Fibroblast of lung (primary cell): ENCODE results near the gene C1orf50.
"Not testable (repeated sequence)": the region's sequence is repeated elsewhere in the genome, so short reads cannot be mapped to it uniquely, and the experiment has no call there.

Experiments used
- EZH2 ChIP-seq: IDR thresholded peaks from 2 replicates; pipeline ENCODE4 v1.5.1; 2012; ENCODE audit warnings: low read length, control low read depth, mild to moderate bottlenecking; ENCODE audit errors: missing control alignments
- TF ChIP-seq, protein P1 (sequence below), 2 donors: IDR thresholded peaks in 1 of 2; conservative IDR thresholded peaks in 1 of 2; 1 replicate in 1 of 2; 2 replicates in 1 of 2; pipeline ENCODE4 v1.5.1; 2011 to 2012; ENCODE audit warnings: low read length in 2 of 2, control low read depth in 1 of 2, inconsistent platforms in 1 of 2, low read depth in 1 of 2, mild to moderate bottlenecking in 1 of 2

DNA sequence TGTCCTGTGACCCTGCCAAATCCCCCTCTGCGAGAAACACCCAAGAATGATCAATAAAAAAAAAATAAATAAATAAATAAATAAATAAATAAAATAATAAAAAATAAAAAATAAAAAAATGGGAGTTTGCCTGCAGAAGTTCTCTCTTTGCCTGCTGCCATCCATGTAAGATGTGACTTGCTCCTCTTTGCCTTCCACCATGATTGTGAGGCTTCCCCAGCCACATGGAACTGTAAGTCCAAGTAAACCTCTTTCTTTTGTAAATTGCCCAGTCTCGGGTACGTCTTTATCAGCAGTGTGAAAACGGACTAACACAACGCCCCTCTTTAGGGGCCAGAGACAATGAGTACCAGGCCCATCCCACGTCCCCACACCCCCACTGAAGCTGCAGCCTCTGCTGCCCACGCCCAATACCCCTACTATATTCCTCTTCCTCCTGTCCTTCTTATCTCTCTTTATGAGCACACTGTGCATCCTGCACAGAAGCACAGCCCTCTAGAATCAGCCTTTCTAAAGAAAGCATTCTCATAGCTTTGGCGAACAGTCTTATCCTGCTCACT is 15.5 kb upstream of the C1orf50 start:
- TF ChIP-seq, protein P1, sequence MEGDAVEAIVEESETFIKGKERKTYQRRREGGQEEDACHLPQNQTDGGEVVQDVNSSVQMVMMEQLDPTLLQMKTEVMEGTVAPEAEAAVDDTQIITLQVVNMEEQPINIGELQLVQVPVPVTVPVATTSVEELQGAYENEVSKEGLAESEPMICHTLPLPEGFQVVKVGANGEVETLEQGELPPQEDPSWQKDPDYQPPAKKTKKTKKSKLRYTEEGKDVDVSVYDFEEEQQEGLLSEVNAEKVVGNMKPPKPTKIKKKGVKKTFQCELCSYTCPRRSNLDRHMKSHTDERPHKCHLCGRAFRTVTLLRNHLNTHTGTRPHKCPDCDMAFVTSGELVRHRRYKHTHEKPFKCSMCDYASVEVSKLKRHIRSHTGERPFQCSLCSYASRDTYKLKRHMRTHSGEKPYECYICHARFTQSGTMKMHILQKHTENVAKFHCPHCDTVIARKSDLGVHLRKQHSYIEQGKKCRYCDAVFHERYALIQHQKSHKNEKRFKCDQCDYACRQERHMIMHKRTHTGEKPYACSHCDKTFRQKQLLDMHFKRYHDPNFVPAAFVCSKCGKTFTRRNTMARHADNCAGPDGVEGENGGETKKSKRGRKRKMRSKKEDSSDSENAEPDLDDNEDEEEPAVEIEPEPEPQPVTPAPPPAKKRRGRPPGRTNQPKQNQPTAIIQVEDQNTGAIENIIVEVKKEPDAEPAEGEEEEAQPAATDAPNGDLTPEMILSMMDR (conservative IDR thresholded peaks at IDR 0.05 in 1 of 2, IDR thresholded peaks at IDR 0.05 in 1 of 2; ENCODE audit: low read depth in 1 of 2, low read length in 2 of 2): not testable (repeated sequence)
- not testable (repeated sequence) for TF ChIP-seq EZH2
